Body of pancreas (tissue), 4 donors: ENCODE data around the gene LPAR1.

ENCODE experiments used
- POLR2A ChIP-seq, 3 donors: fragments of 450-650 bp; IDR thresholded peaks; one replicate each; pipeline ENCODE4 v1.6.1; 2016; ENCODE audit warnings: antibody characterized with exemption in 3 of 3, mild to moderate bottlenecking in 2 of 3
- TF ChIP-seq, protein P1 (sequence below), 7 experiments: fragments of 450-650 bp in 4 of 7; fragments of 200-600 bp in 3 of 7; sonication (generic) in 3 of 7; IDR thresholded peaks; one replicate each; pipeline ENCODE4 v1.5.1; 2016 to 2019; ENCODE audit warnings: antibody characterized with exemption in 7 of 7

DNA sequence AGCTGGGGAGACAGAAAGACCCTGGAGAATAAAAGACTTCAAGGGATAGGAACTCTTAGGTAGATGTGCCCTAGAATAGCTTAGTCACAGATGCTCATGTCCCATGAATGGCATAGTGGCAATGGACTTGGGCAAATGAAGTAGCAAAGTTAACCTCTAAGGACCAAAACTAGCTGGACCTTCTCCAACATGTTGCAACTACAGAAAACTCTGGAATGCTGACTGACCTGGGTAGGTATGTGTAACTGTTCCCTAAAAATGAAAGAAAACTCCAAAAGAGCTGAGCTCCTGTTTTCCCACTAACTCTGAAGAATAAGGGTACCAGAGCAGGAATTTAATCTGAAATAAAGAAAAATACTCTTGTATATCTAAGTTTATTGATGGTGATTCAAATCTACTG is 12.5 kb upstream of the LPAR1 start:
- TF ChIP-seq, protein P1, sequence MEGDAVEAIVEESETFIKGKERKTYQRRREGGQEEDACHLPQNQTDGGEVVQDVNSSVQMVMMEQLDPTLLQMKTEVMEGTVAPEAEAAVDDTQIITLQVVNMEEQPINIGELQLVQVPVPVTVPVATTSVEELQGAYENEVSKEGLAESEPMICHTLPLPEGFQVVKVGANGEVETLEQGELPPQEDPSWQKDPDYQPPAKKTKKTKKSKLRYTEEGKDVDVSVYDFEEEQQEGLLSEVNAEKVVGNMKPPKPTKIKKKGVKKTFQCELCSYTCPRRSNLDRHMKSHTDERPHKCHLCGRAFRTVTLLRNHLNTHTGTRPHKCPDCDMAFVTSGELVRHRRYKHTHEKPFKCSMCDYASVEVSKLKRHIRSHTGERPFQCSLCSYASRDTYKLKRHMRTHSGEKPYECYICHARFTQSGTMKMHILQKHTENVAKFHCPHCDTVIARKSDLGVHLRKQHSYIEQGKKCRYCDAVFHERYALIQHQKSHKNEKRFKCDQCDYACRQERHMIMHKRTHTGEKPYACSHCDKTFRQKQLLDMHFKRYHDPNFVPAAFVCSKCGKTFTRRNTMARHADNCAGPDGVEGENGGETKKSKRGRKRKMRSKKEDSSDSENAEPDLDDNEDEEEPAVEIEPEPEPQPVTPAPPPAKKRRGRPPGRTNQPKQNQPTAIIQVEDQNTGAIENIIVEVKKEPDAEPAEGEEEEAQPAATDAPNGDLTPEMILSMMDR (IDR thresholded peaks at IDR 0.05) = no peak
- TF ChIP-seq POLR2A (IDR thresholded peaks at IDR 0.05) = no peak
